ENCODE results near the gene PYY. TPM values are rescaled to one million over a fixed set of nuclear protein-coding genes. Genes with fewer than 3 reads are reported as not detected.

The PYY gene
- total RNA-seq, 1 donor from 2014 or later, result 0.36 TPM

GRCh38 chr17:43915559-43915958 is 38.2 kb downstream of the PYY start:
- no peak overlapping the region for H3K4me3 Mint-ChIP-seq
- H3K9me3 Mint-ChIP-seq, result no peaks in the 10 kb centered on the region
- H3K36me3 Mint-ChIP-seq (ENCODE audit: low read depth), result no peaks in the 10 kb centered on the region
- H3K27me3 Mint-ChIP-seq (ENCODE audit: insufficient read depth), result peaks cover 2% of the 10 kb centered on the region
- H3K27ac Mint-ChIP-seq, result no peak overlapping the region
- intact Hi-C loops (cut with micrococcal nuclease), result no loop called here
- no peak for DNase-seq (ENCODE audit: low spot score)
- H3K4me1 Mint-ChIP-seq (ENCODE audit: low read depth), result peaks cover 11% of the 10 kb centered on the region

DNA sequence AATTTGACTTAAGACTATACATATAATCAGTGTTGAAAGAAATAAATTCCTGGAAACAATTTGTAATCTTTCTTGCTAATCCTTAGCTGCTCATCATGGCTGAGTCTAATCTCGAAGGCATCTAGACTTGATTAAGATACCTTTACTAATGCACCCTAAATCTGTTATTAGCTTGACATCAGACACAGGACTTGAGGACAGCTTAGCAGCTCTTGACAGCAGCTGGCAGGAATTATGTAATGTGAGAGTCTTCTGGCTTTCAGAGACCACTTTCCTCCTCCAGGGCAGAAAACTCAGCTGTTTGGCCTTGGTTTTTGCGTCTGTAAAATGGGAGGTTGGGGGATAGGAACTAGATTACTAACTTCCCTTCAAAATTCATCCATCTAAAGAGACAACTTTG is 39.3 kb downstream of the PYY start:
- no peak overlapping the region for H3K27ac Mint-ChIP-seq
- peaks cover 11% of the 10 kb centered on the region for H3K4me1 Mint-ChIP-seq (ENCODE audit: low read depth)
- intact Hi-C loops (cut with micrococcal nuclease), result no loop called here

GRCh38 chr17:43913584-43913983 is 40.2 kb downstream of the PYY start:
- Mint-ChIP-seq H3K4me1 (ENCODE audit: low read depth) (peaks cover 11% of the 10 kb centered on the region), H3K9me3 (no peaks in the 10 kb centered on the region), H3K27ac (no peak overlapping the region), H3K27me3 (ENCODE audit: insufficient read depth) (peaks cover 14% of the 10 kb centered on the region), H3K36me3 (ENCODE audit: low read depth) (no peaks in the 10 kb centered on the region), H3K4me3 (no peak overlapping the region)
- intact Hi-C loops (cut with micrococcal nuclease), result no loop called here
- DNase-seq (ENCODE audit: low spot score), result no peak

More for the DNA sequence above, 39.3 kb downstream of the PYY start:
- Mint-ChIP-seq H3K27me3 (ENCODE audit: insufficient read depth) (peaks cover 9% of the 10 kb centered on the region), H3K4me3 (no peak overlapping the region), H3K9me3 (no peaks in the 10 kb centered on the region), H3K36me3 (ENCODE audit: low read depth) (no peaks in the 10 kb centered on the region)
- no peak for DNase-seq (ENCODE audit: low spot score)

DNA sequence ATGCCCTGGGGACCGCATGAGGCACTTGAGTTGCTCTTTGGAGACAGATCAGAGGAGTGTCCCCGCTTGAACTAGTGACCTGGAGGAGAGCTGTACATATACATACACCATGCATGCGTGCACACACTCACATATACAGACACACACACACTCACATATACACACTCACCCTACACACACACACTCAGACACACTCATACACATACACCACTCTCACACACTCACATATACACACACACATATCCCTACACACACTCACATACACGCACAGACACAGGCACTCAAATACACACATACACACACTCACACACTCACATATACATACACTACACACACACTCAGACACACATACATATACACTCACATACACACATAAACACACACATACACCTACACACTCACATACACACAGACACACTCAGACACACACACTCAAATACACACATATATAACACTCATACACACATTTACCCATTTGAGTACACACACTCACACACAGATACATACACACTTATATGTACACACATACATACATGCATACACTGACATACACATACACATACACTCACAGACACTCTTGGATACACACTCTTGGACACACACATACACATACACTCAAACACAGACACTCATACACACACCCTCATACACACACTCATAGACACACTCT is 41.0 kb downstream of the PYY start:
- intact Hi-C loops (cut with micrococcal nuclease), result no loop called here
- Mint-ChIP-seq H3K4me3 (no peak overlapping the region), H3K4me1 (ENCODE audit: low read depth) (peaks cover 11% of the 10 kb centered on the region), H3K27me3 (ENCODE audit: insufficient read depth) (peaks cover 22% of the 10 kb centered on the region), H3K36me3 (ENCODE audit: low read depth) (no peaks in the 10 kb centered on the region), H3K9me3 (no peaks in the 10 kb centered on the region), H3K27ac (no peak overlapping the region)
- no peak for DNase-seq (ENCODE audit: low spot score)

DNA sequence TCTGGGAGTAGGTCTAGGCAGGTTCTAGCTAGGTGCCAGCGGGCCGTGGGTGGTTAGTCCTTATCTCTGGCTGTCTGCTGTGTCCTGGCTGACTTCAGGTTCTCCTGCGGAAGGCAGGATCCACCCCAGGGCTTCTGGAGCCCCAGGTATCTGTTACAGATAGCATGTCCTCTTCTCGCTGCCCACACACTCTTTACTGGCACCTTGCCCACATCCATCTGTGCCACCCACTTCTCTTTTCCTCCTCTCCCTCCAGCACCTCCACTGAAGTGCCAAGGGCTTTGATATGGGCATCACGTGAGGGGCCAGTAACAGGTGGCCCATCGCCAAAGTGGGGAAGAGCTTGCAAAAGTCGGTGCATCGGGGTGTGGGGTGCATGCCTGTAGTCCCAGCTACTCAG is 41.8 kb downstream of the PYY start:
- peaks cover 6% of the 10 kb centered on the region for H3K4me1 Mint-ChIP-seq (ENCODE audit: low read depth)
- no peak for DNase-seq (ENCODE audit: low spot score)
- H3K27me3 Mint-ChIP-seq (ENCODE audit: insufficient read depth), result peaks cover 26% of the 10 kb centered on the region
- no peaks in the 10 kb centered on the region for H3K9me3 Mint-ChIP-seq
- no peak overlapping the region for H3K27ac Mint-ChIP-seq
- no peak overlapping the region for H3K4me3 Mint-ChIP-seq
- intact Hi-C loops (cut with micrococcal nuclease), result no loop called here
- no peaks in the 10 kb centered on the region for H3K36me3 Mint-ChIP-seq (ENCODE audit: low read depth)

DNA sequence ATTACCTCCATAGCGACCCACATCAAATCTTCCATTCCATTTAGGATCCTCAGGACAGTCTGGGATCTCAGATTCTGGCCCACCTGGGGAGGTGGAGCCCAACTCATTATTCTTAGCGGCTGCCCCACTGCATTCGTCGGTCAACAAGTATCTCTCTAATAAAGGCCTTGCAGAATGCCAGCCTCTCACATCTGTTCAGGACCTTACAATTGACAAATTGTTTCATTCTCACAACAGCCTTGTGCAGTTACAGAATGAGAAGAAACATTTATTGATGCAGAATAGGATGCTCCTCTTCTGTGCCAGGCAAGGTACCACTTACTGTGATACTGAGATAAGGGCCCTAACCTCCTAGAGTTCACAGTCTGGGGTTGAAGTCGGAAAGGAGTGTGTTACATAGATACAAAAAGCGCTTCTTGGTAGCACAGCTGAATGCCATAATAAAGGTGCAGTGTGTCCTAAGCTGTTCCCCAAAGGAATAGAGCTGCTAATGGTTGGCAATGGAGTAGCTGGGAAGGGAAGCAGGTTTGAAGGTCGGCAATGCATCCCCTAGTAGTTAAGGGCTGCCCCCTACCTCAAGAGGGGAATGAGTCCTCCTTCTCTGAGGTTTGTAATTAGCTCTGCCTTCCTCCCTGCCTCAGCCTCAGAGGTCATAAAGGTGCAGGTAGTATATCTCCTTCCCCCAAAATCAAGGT is 44.1 kb downstream of the PYY start:
- no peak overlapping the region for H3K27ac Mint-ChIP-seq
- no peak for DNase-seq (ENCODE audit: low spot score)
- no peaks in the 10 kb centered on the region for H3K36me3 Mint-ChIP-seq (ENCODE audit: low read depth)
- intact Hi-C loops (cut with micrococcal nuclease), result loop anchor here (1.0 to 10.0 kb wide), 2 partner anchors 86 to 645 kb away; partner anchors contain the start of gene FZD2
- peaks cover 4% of the 10 kb centered on the region for H3K4me1 Mint-ChIP-seq (ENCODE audit: low read depth)
- no peak overlapping the region for H3K4me3 Mint-ChIP-seq
- peaks cover 44% of the 10 kb centered on the region for H3K27me3 Mint-ChIP-seq (ENCODE audit: insufficient read depth)
- no peaks in the 10 kb centered on the region for H3K9me3 Mint-ChIP-seq

GRCh38 chr17:43907998-43908721 is 45.6 kb downstream of the PYY start:
- DNase-seq (ENCODE audit: low spot score), result peak; percentile 15
- H3K4me1 Mint-ChIP-seq (ENCODE audit: low read depth), result peaks cover 4% of the 10 kb centered on the region
- H3K9me3 Mint-ChIP-seq, result no peaks in the 10 kb centered on the region
- no peak overlapping the region for H3K4me3 Mint-ChIP-seq
- intact Hi-C loops (cut with micrococcal nuclease), result loop anchor here (1.0 to 10.0 kb wide), 2 partner anchors 8 to 647 kb away; partner anchors contain the start of gene FZD2
- no peak overlapping the region for H3K27ac Mint-ChIP-seq
- H3K27me3 Mint-ChIP-seq (ENCODE audit: insufficient read depth), result peaks cover 49% of the 10 kb centered on the region
- H3K36me3 Mint-ChIP-seq (ENCODE audit: low read depth), result no peaks in the 10 kb centered on the region

DNA sequence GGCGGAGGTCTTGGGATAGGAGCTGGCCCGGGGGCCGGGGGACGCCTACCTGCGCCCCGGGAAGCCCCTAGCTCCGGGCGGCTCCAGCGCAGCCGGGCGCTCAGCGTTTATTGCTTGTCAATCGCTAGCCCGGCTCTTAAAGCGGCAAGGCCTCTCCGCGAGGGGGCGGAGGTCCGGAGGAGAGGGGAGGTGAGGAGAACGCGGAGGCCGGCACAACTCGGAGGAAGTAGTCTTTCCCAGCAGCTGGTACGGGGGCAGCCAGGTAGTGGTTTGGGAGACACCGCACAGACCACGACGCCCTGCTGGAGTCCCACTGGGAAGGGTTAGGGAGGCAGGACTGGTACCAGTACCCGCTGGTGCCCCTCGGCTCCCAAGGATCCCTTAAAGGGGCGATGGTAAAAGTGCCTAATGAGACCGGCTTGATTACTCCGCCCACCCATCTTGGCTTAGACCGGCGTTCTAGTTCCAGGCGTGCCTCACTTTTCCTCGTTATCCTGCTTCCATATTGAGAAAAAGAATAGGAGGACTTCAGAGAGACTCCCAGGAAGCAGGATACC is 46.2 kb downstream of the PYY start, which contains the start of gene MPP2:
MPP2 (minus strand) TSS at position 112 of the 557 bp plus-strand sequence. CDS start 3,076 bp downstream, outside the sequence.
- intact Hi-C loops (cut with micrococcal nuclease), result loop anchor here (10.0 kb wide), 1 partner anchor 647 kb away; the partner anchor contains the start of gene FZD2
- no peaks in the 10 kb centered on the region for H3K36me3 Mint-ChIP-seq (ENCODE audit: low read depth)
- H3K9me3 Mint-ChIP-seq, result no peaks in the 10 kb centered on the region
- peak; percentile 27 for DNase-seq (ENCODE audit: low spot score)
- H3K27me3 Mint-ChIP-seq (ENCODE audit: insufficient read depth), result peaks cover 49% of the 10 kb centered on the region
- no peak within 1 kb of the TSS for H3K27ac Mint-ChIP-seq
- peaks cover 4% of the 10 kb centered on the region for H3K4me1 Mint-ChIP-seq (ENCODE audit: low read depth)
- H3K4me3 Mint-ChIP-seq, result peak within 1 kb of the TSS; percentile 51

DNA sequence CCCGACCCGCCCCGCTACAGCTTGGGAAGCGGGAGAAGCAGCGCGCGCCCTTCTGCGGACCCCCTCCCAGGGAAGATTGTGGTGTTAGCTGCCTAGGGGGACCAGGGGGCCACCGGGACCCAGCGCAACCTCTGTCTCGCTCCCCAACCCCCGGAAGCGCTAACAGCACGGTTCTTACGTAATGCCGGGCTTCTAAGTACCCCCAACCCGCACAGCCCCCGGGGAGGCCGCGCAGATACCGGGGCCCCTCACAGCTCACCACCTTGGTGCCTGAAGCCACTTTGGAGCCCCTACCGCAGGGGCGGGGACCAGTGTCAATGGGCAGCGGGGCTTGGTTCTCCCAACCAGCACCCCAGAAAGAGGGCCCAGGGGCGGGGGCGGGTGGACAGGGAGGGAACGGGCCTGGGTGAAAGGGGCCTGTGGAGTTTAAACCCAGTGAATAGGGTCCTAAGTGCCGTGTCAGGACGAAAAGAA is 46.8 kb downstream of the PYY start:
- peaks cover 49% of the 10 kb centered on the region for H3K27me3 Mint-ChIP-seq (ENCODE audit: insufficient read depth)
- peaks cover 4% of the 10 kb centered on the region for H3K4me1 Mint-ChIP-seq (ENCODE audit: low read depth)
- no peak overlapping the region for H3K27ac Mint-ChIP-seq
- intact Hi-C loops (cut with micrococcal nuclease), result loop anchor here (10.0 kb wide), 1 partner anchor 648 kb away; the partner anchor contains the start of gene FZD2
- no peak for DNase-seq (ENCODE audit: low spot score)
- no peaks in the 10 kb centered on the region for H3K36me3 Mint-ChIP-seq (ENCODE audit: low read depth)
- peak overlapping the region; percentile 11 for H3K4me3 Mint-ChIP-seq
- no peaks in the 10 kb centered on the region for H3K9me3 Mint-ChIP-seq

DNA sequence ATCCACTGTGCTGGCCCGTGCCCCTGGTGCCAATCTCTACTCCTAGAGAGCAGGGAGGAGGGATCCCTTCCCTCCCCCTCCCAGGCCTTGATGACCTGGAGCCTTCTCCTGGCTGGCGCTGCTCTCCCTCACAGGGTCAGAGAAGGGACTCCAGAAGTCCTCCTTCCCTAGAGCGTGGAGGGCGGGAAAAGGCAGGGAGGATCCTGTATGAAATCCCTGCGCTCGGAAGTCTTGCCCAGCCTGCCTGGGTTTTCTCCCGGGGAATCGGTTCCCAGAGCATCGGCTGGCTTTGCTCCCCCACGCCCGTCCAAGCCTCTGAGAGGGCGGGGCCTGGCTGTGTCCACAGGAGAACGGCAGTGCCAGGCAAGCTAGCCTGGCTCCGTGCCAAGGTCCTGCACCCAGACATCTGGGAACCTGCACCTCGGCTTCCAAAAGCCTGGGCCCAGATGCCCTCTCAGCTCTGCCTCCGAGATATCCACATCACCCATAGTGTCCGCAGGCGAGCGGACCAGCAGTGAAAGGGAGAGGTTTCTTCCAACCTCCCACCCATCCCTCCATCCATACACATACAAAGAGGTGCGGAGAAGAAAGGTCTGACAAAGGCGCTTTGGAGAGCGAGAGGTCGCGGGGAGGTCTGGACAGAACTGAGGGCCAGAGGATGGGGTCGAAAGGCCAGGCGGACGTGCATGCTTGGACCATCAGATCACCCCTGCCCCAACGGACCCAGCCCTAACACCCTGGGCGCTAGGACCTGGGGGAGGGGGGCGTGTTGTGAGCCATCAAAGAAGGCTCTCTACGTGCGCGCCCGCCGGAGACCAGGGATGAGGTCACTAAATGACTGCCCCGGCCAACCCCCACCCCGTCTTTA is 47.5 kb downstream of the PYY start:
- peak overlapping the region; percentile 51 for H3K4me3 Mint-ChIP-seq
- no peak overlapping the region for H3K27ac Mint-ChIP-seq
- intact Hi-C loops (cut with micrococcal nuclease), result loop anchor here (10.0 kb wide), 1 partner anchor 649 kb away; the partner anchor contains the start of gene FZD2
- H3K4me1 Mint-ChIP-seq (ENCODE audit: low read depth), result peaks cover 6% of the 10 kb centered on the region
- H3K36me3 Mint-ChIP-seq (ENCODE audit: low read depth), result no peaks in the 10 kb centered on the region
- no peak for DNase-seq (ENCODE audit: low spot score)
- H3K9me3 Mint-ChIP-seq, result no peaks in the 10 kb centered on the region
- peaks cover 56% of the 10 kb centered on the region for H3K27me3 Mint-ChIP-seq (ENCODE audit: insufficient read depth)

DNA sequence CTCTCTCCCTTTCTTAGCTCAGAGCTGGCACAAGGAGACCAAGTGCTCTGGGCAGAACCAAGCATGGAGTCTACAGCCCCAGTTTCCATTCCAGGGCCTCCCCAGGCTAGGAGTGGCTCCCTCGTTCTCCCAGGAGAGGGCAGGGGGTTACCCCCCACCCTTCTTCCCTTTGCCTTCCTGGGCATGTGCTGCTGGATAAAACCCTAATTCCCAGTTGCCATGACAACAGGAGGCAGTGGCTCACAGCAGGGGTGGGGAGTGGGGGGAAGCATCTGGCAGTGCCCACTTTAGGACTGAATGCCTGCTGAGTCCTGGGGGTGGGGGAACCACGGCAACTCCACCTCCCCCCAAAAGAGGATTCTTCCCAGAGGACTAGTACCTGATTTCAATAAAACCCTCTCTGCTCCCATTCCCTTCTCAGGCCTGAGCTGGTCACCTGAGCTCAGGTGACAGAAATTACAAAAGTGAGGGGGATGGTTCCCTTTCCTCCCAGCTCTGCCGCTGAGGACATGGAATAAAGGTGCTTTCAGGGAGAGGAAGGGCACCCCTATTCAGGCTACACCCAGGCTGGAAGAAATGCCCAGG is 48.2 kb downstream of the PYY start:
- Mint-ChIP-seq H3K27ac (no peak overlapping the region), H3K9me3 (no peaks in the 10 kb centered on the region), H3K4me1 (ENCODE audit: low read depth) (peaks cover 14% of the 10 kb centered on the region), H3K4me3 (no peak overlapping the region), H3K36me3 (ENCODE audit: low read depth) (no peaks in the 10 kb centered on the region), H3K27me3 (ENCODE audit: insufficient read depth) (peaks cover 57% of the 10 kb centered on the region)
- DNase-seq (ENCODE audit: low spot score), result no peak
- intact Hi-C loops (cut with micrococcal nuclease), result loop anchor here (10.0 kb wide), 1 partner anchor 649 kb away; the partner anchor contains the start of gene FZD2
